Lung (tissue), 12 donors: ENCODE measurements around the gene LBHD2. TPM values are rescaled to one million over a fixed set of nuclear protein-coding genes. Genes with fewer than 3 reads are reported as not detected.

Source experiments
- ATAC-seq: fragments of 200-7000 bp; cut with Tn5 transposase; one replicate; pipeline ENCODE4 v1.9.1; 2020; ENCODE audit warnings: moderate number of reproducible peaks; ENCODE audit not compliant: insufficient read depth, low FRiP score
- DNase-seq, 3 donors: peaks; one replicate each; pipeline ENCODE4 v3.0.0-alpha.2; 2013 to 2017
- H3K27ac ChIP-seq, 2 donors: one replicate each; pipeline ENCODE4 v1.5.1; 2013; ENCODE audit warnings: mild to moderate bottlenecking in 2 of 2, moderate library complexity in 2 of 2, control low read depth in 1 of 2, inconsistent platforms in 1 of 2, low read depth in 1 of 2, low read length in 1 of 2
- H3K27me3 ChIP-seq, 3 donors: one replicate each; pipeline ENCODE4 v1.5.1; 2013; ENCODE audit warnings: low read length in 2 of 3; ENCODE audit not compliant: control insufficient read depth in 3 of 3, insufficient read depth in 3 of 3
- H3K36me3 ChIP-seq, 4 donors: one replicate each; pipeline ENCODE4 v1.5.1; 2013; ENCODE audit warnings: low read length in 4 of 4, mild to moderate bottlenecking in 1 of 4, moderate library complexity in 1 of 4; ENCODE audit not compliant: control insufficient read depth in 4 of 4, insufficient read depth in 4 of 4
- H3K4me1 ChIP-seq, 5 donors: one replicate each; pipeline ENCODE4 v1.5.1; 2013; ENCODE audit warnings: low read length in 5 of 5, mild to moderate bottlenecking in 2 of 5, moderate library complexity in 1 of 5; ENCODE audit not compliant: control insufficient read depth in 5 of 5, insufficient read depth in 5 of 5
- H3K4me3 ChIP-seq: one replicate; pipeline ENCODE4 v1.5.1; 2013; ENCODE audit warnings: mild to moderate bottlenecking, control low read depth, moderate library complexity
- H3K9ac ChIP-seq, 2 donors: one replicate each; pipeline ENCODE4 v1.5.1; 2013; ENCODE audit warnings: low read length in 2 of 2, control low read depth in 1 of 2; ENCODE audit not compliant: insufficient read depth in 1 of 2
- H3K9me3 ChIP-seq, 4 donors: one replicate each; pipeline ENCODE4 v1.5.1; 2013; ENCODE audit warnings: low read length in 3 of 4, mild to moderate bottlenecking in 1 of 4, moderate library complexity in 1 of 4; ENCODE audit not compliant: control insufficient read depth in 4 of 4, insufficient read depth in 3 of 4
- CTCF ChIP-seq: IDR thresholded peaks from 2 replicates; pipeline ENCODE4 v1.5.1; 2012; ENCODE audit warnings: mild to moderate bottlenecking; ENCODE audit errors: control extremely low read depth, extremely low read depth
- WGBS, 2 donors: extraction: QIAGEN DNeasy Blood & Tissue Kit; methylation state at CpG; one replicate each; pipeline ENCODE4 v1.1.7; 2013; 5-methylcytosine and 5-hydroxymethylcytosine counted together
- polyA plus RNA-seq, 2 donors: library from polyadenylated mRNA; stranded (reverse); fragments of 200-250 nt; gene quantifications; one replicate each; pipeline ENCODE4 v1.2.1, GENCODE V29; 2013
- total RNA-seq, 2 donors: library from RNA; depleted of rRNA in 1 of 2; stranded (reverse); fragments of >200 nt in 1 of 2; gene quantifications; one replicate each; pipeline ENCODE4 v1.2.1, GENCODE V29; 2014 to 2021
- donor health status: control.
- donor health status: control.
- donor health status: Bipolar disorder and iron deficiency.
- donor health status: healthy.
- donor health status: DM: yes; HTN: yes; CAD: no.

The LBHD2 gene
- total and polyA plus RNA-seq, 4 donors: 0.08 TPM; not detected in 3

- Histone ChIP-seq H3K36me3 (no peaks in the 10 kb centered on the region), H3K9ac (no peak overlapping the region), H3K27ac (no peak overlapping the region), H3K4me3 (no peak overlapping the region), H3K9me3 (peaks cover 0 to 4% (median 0%) of the 10 kb centered on the region in 4 donors), H3K4me1 (peaks cover 0 to 38% (median 15%) of the 10 kb centered on the region in 5 donors), H3K27me3 (peaks cover 0 to 29% (median 13%) of the 10 kb centered on the region in 3 donors)
- no peak for ATAC-seq
- 55 to 65% methylated on average over 9 of the region's 9 CpGs for WGBS, 2 donors
- no peak for TF ChIP-seq CTCF
- DNase-seq: no peak
These were observed 21.7 kb downstream of the LBHD2 start for GRCh38 chr14:103105580-103106150.

GRCh38 chr14:103107455-103107854 lies 23.4 kb downstream of the LBHD2 start:
- WGBS, 2 donors: 95 to 96% methylated on average over 23 of the region's 23 CpGs
- DNase-seq (no peak), ATAC-seq (no peak)
- Histone ChIP-seq H3K27ac (no peak overlapping the region), H3K9ac (no peak overlapping the region), H3K4me1 (peaks cover 0 to 42% (median 13%) of the 10 kb centered on the region in 5 donors), H3K9me3 (peaks cover 0 to 3% (median 0%) of the 10 kb centered on the region in 4 donors), H3K4me3 (no peak overlapping the region), H3K36me3 (no peaks in the 10 kb centered on the region), H3K27me3 (peaks cover 0 to 25% (median 13%) of the 10 kb centered on the region in 3 donors)
- no peak for TF ChIP-seq CTCF

- Histone ChIP-seq H3K4me3 (no peak overlapping the region), H3K27ac (no peak overlapping the region), H3K9me3 (no peaks in the 10 kb centered on the region), H3K36me3 (no peaks in the 10 kb centered on the region), H3K4me1 (peaks cover 0 to 38% (median 11%) of the 10 kb centered on the region in 5 donors), H3K27me3 (peaks cover 0 to 18% (median 7%) of the 10 kb centered on the region in 3 donors), H3K9ac (no peak overlapping the region)
- 89% methylated on average over 26 to 28 of the region's 28 CpGs for WGBS, 2 donors
- DNase-seq (no peak), ATAC-seq (no peak)
- no peak for TF ChIP-seq CTCF
These were observed 24.1 kb downstream of the LBHD2 start for GRCh38 chr14:103107941-103108748.
